SU-DHL-6 (cell line): ENCODE data around the gene PGAP6.

Source experiments
- CTCF ChIP-seq: fragments of 200-600 bp; sonication (generic); IDR thresholded peaks from one replicate; pipeline ENCODE4 v1.5.1; 2017; ENCODE audit warnings: antibody characterized with exemption, mild to moderate bottlenecking, low read length, moderate library complexity; ENCODE audit not compliant: insufficient read depth, poor library complexity, severe bottlenecking
- EZH2phosphoT487 ChIP-seq: fragments of 200-600 bp; sonication (generic), shearing (Covaris generic); conservative IDR thresholded peaks from 2 replicates; pipeline ENCODE4 v1.6.1; 2018; ENCODE audit warnings: mild to moderate bottlenecking, antibody characterized with exemption, low read length, moderate library complexity, mixed read lengths

GRCh38 chr16:364595-365491 is 16.9 kb downstream of the PGAP6 start:
- TF ChIP-seq CTCF (no peak), EZH2phosphoT487 (no peak)
